ENCODE measurements around the gene PDLIM1. TPM values are rescaled to one million over a fixed set of nuclear protein-coding genes. Genes with fewer than 3 reads are reported as not detected.
A peak's percentile ranks its signal among the peaks of the same experiment; 100 is the strongest.

PDLIM1 gene
- total RNA-seq, 4 donors from 2014 or later: 71.4 to 112 (median 77.7) TPM

DNA sequence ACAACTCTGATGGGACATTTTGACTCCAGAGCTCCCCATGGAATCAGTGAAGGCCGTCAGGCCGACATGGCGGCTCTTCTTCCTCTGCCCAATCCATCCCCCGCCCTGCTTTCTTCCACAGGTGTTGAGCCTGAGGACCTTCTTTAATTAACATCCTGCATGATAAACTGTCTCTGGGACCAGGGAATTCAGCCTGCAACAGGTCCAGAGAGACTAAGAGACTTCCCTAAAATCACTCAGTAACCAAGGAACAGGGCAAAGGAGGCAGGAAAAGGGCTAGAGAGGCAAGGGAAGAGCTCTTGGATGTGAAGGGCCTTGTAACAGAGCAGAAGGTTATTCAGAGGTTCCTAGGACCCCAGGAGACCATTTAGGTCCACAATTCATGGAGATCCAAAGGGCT lies 6.0 kb upstream of the PDLIM1 start:
- H3K4me3 ChIP-seq: no peak overlapping the region
- H3K27me3 ChIP-seq: no peaks in the 10 kb centered on the region
- H3K9me3 ChIP-seq: no peaks in the 10 kb centered on the region
- DNase-seq (ENCODE audit: low spot score in 2 of 2): no peak
- no peak overlapping the region for H3K27ac ChIP-seq
- TF ChIP-seq, protein P1, sequence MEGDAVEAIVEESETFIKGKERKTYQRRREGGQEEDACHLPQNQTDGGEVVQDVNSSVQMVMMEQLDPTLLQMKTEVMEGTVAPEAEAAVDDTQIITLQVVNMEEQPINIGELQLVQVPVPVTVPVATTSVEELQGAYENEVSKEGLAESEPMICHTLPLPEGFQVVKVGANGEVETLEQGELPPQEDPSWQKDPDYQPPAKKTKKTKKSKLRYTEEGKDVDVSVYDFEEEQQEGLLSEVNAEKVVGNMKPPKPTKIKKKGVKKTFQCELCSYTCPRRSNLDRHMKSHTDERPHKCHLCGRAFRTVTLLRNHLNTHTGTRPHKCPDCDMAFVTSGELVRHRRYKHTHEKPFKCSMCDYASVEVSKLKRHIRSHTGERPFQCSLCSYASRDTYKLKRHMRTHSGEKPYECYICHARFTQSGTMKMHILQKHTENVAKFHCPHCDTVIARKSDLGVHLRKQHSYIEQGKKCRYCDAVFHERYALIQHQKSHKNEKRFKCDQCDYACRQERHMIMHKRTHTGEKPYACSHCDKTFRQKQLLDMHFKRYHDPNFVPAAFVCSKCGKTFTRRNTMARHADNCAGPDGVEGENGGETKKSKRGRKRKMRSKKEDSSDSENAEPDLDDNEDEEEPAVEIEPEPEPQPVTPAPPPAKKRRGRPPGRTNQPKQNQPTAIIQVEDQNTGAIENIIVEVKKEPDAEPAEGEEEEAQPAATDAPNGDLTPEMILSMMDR (IDR thresholded peaks at IDR 0.05): no peak
- TF ChIP-seq POLR2AphosphoS5 (IDR thresholded peaks at IDR 0.05) (no peak), EP300 (IDR thresholded peaks at IDR 0.05) (no peak)
- WGBS: 97% methylated on average over 4 of the region's 4 CpGs
- no peaks in the 10 kb centered on the region for H3K36me3 ChIP-seq
- peaks cover 11% of the 10 kb centered on the region for H3K4me1 ChIP-seq

DNA sequence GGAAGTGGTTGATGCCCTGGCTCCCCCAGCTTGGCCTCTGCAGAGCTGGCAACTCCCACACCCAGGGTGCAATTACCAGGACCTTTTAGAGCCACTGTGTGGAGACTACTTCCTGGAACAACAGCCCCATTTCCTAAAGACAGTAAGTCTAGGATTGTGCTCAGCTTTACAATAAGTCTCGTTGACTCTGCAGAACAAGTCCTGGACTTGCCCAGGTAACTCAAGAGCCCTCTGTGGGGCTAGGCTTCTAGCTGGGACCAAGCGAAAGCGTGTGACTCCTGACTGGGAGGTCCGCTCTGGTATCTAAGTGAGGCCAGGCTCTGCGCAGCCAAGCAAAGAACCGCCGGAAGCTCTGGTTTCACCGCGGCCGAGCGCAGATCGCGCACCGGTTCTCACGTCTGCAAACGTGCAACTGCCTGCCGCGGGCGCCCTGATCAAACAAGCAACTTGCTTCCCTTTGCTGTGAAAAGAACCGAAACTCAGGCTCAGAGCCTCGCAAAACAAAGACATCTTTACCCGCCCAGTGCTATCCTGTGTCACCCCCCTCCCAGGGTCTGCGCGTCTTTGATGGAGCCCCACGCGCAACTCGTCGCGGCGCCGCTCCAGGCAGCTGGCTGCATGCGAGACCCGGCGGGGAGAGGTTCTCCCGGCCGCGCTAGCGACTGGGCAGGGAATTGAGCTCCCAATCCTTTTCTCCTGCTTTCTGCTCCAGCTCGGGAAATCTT lies 4.4 kb upstream of the PDLIM1 start:
- peaks cover 17% of the 10 kb centered on the region for H3K4me1 ChIP-seq
- H3K27ac ChIP-seq: peak overlapping the region; percentile 1
- H3K4me3 ChIP-seq: peak overlapping the region; percentile 40
- no peaks in the 10 kb centered on the region for H3K36me3 ChIP-seq
- no peaks in the 10 kb centered on the region for H3K9me3 ChIP-seq
- no peaks in the 10 kb centered on the region for H3K27me3 ChIP-seq
- no peak for TF ChIP-seq POLR2A (IDR thresholded peaks at IDR 0.05)
- TF ChIP-seq POLR2AphosphoS5 (IDR thresholded peaks at IDR 0.05): no peak
- no peak for TF ChIP-seq EP300 (IDR thresholded peaks at IDR 0.05)
- TF ChIP-seq, protein P1 (IDR thresholded peaks at IDR 0.05): no peak
- DNase-seq (ENCODE audit: low spot score in 2 of 2): peak in 1 of 2 donors; percentile 64
- WGBS: 5% methylated on average over 19 of the region's 39 CpGs

DNA sequence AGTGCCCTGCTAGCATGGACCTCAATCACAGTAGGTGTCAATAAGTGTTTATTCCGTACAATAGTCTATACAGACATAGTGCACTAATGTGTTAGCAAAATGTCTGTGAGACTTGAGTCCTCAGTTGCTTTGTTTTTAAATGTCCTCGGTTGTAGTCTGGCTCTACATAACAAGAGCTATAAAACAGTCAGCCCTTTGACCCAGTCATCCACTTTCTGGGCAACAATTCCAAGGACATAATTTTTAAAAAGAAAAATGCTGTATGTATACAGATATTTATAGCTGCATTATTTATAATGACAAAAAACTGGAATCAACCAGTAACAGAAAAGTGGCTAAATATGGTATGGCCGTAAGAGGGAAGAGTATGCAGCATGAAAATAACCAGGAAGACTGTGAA lies 2.8 kb upstream of the PDLIM1 start:
- Histone ChIP-seq H3K4me3 (no peak overlapping the region), H3K27me3 (no peaks in the 10 kb centered on the region), H3K4me1 (peaks cover 32% of the 10 kb centered on the region), H3K9me3 (no peaks in the 10 kb centered on the region), H3K27ac (no peak overlapping the region), H3K36me3 (no peaks in the 10 kb centered on the region)
- DNase-seq (ENCODE audit: low spot score in 2 of 2): no peak
- TF ChIP-seq POLR2A (IDR thresholded peaks at IDR 0.05) (no peak), EP300 (IDR thresholded peaks at IDR 0.05) (no peak), POLR2AphosphoS5 (IDR thresholded peaks at IDR 0.05) (no peak)
- TF ChIP-seq, protein P1 (IDR thresholded peaks at IDR 0.05): no peak
- 80% methylated on average over 3 of the region's 3 CpGs for WGBS

DNA sequence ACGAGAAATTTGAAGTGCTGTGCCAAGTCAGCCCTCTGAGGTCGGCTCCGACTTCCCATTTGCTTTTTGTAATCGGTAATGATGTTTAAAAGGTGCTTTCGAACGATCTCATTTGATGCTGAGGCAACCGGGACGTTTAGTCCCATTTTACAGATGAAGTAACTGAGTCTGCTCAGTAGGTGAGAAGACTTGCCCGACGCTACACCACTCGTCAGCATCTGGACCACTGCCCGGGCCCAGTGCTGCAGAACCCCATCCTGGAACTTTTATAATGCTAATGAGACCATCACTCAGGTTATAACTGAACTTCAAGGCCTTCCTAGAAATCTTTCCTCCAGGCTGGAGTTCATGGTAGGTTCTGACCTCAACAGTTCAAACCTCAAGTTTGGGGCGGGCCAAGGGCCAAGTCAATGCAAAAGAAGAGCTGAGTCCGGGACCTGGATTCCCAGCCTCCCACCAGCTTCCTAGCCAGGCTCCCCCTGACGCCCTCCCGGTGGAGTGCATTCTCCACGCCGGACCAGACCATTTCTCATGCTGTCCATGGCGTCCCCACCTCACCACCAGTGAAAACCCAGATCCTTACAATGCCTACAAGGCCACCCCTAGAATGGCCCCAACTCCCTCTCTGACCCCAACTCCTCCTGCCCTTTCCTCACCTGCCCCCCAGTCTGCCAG lies 699 bp upstream of the PDLIM1 start:
- peak overlapping the region; percentile 91 for H3K27ac ChIP-seq
- peak in 1 of 2 donors; percentile 66 for DNase-seq (ENCODE audit: low spot score in 2 of 2)
- WGBS: 54% methylated on average over 18 of the region's 19 CpGs
- peak overlapping the region; percentile 87 for H3K4me3 ChIP-seq
- no peaks in the 10 kb centered on the region for H3K9me3 ChIP-seq
- H3K36me3 ChIP-seq: no peaks in the 10 kb centered on the region
- peaks cover 52% of the 10 kb centered on the region for H3K4me1 ChIP-seq
- no peaks in the 10 kb centered on the region for H3K27me3 ChIP-seq
- TF ChIP-seq, protein P1 (IDR thresholded peaks at IDR 0.05): no peak

DNA sequence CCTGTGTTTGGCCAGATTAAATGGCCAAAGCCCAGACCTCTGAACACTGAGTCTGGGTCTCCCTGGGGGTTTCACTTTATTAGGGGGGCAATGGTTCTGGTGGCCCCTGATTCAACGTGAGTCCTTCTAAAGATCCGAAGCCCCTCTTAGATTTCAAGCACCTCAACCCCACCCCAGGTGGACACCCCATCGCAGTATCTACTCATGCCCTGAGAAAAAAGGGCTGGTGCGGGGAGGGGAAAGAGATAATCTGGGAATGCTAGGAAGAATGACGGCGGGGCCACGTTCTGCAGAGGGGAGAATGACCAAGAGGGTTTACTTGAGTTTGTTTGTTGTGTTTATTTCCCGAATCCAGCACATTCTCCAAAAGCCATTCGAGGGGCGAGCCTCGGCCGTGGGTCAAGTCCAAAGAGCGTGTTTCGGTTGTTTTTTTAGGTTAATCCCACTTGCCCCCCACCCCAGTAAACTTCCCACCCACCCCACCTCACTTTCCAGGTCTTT lies 832 bp downstream of the PDLIM1 start:
- Histone ChIP-seq H3K4me1 (peaks cover 49% of the 10 kb centered on the region), H3K4me3 (peak overlapping the region; percentile 87), H3K36me3 (no peaks in the 10 kb centered on the region), H3K27me3 (no peaks in the 10 kb centered on the region), H3K27ac (peak overlapping the region; percentile 91), H3K9me3 (no peaks in the 10 kb centered on the region)
- WGBS: 21% methylated on average over 14 of the region's 14 CpGs
- TF ChIP-seq POLR2A (IDR thresholded peaks at IDR 0.05) (no peak), EP300 (IDR thresholded peaks at IDR 0.05) (no peak), POLR2AphosphoS5 (IDR thresholded peaks at IDR 0.05) (no peak)
- TF ChIP-seq, protein P1 (IDR thresholded peaks at IDR 0.05): no peak
- no peak for DNase-seq (ENCODE audit: low spot score in 2 of 2)
